ENCODE measurements around the gene MEG3. TPM values are rescaled to one million over a fixed set of nuclear protein-coding genes. Genes with fewer than 3 reads are reported as not detected.

MEG3 gene
- total RNA-seq, 3 donors from 2014 or later (not counting 1 experiment from before 2014, with no cell fraction given), result 1.0 to 6.6 (median 1.9) TPM

DNA sequence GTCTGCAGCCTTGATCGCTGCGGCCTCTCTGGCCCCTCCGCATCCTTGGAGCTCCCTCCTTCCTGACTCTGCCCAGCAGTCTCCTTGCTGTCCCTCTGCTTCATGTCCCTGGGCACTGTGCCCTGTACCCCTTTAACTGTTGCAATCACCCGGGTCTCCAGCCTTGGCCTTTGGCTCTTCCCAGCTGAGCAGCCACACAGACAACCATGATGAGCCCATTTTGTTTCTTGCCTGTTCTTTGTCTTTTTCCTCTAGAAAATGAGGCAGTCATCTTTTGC lies 40.6 kb upstream of the MEG3 start:
- 98% methylated on average over 4 of the region's 4 CpGs for WGBS (ENCODE audit: insufficient coverage)
- no peaks in the 10 kb centered on the region for H3K36me3 Mint-ChIP-seq

DNA sequence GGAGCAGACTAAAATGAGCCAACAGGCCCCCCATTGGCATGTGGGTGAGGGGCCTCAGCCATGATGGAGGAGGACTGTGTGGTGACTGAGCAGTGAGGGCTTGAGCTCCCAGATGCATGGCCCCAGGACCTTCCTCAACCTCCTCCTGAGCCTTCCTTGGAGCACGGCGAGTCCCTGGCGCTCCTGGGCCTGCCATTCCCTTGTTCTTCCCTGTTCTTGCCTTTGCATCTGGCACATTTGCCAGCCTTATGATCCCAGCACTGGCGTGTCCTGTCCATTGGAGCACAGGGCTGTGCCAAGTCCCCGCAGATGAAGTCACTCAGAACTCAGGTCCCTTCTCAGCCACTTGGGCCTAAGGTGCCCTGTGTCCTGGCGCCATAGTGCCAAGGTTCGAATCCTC lies 40.3 kb upstream of the MEG3 start:
- Histone ChIP-seq H3K4me3 (ENCODE audit: low read length) (no peak overlapping the region), H3K9me3 (ENCODE audit: control insufficient read depth, insufficient read depth, low read length) (no peaks in the 10 kb centered on the region), H3K4me1 (ENCODE audit: control insufficient read depth, insufficient read depth, low read length) (no peaks in the 10 kb centered on the region), H3K36me3 (ENCODE audit: control insufficient read depth, insufficient read depth, low read length) (no peaks in the 10 kb centered on the region), H3K27me3 (ENCODE audit: control insufficient read depth, insufficient read depth, low read length) (no peaks in the 10 kb centered on the region), H3K27ac (ENCODE audit: low read length) (no peak overlapping the region)
- 88% methylated on average over 7 of the region's 7 CpGs for WGBS (ENCODE audit: insufficient coverage)
- TF ChIP-seq, protein P1, sequence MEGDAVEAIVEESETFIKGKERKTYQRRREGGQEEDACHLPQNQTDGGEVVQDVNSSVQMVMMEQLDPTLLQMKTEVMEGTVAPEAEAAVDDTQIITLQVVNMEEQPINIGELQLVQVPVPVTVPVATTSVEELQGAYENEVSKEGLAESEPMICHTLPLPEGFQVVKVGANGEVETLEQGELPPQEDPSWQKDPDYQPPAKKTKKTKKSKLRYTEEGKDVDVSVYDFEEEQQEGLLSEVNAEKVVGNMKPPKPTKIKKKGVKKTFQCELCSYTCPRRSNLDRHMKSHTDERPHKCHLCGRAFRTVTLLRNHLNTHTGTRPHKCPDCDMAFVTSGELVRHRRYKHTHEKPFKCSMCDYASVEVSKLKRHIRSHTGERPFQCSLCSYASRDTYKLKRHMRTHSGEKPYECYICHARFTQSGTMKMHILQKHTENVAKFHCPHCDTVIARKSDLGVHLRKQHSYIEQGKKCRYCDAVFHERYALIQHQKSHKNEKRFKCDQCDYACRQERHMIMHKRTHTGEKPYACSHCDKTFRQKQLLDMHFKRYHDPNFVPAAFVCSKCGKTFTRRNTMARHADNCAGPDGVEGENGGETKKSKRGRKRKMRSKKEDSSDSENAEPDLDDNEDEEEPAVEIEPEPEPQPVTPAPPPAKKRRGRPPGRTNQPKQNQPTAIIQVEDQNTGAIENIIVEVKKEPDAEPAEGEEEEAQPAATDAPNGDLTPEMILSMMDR (IDR thresholded peaks at IDR 0.05), result no peak
- intact Hi-C loops (cut with micrococcal nuclease), result no loop called here
- Mint-ChIP-seq H3K4me3 (no peak overlapping the region), H3K4me1 (no peaks in the 10 kb centered on the region), H3K27ac (no peak overlapping the region), H3K36me3 (no peaks in the 10 kb centered on the region), H3K9me3 (no peaks in the 10 kb centered on the region), H3K27me3 (ENCODE audit: low read depth in 2 of 2) (peaks cover 0 to 5% of the 10 kb centered on the region in 2 donors)
- ATAC-seq (no peak), DNase-seq (no peak)

More for the DNA sequence above, 40.6 kb upstream of the MEG3 start:
- H3K9me3 Mint-ChIP-seq, result no peaks in the 10 kb centered on the region
- H3K4me1 Mint-ChIP-seq, result no peaks in the 10 kb centered on the region
- no peaks in the 10 kb centered on the region for H3K4me1 ChIP-seq (ENCODE audit: control insufficient read depth, insufficient read depth, low read length)
- H3K36me3 ChIP-seq (ENCODE audit: control insufficient read depth, insufficient read depth, low read length), result no peaks in the 10 kb centered on the region
- TF ChIP-seq, protein P1 (IDR thresholded peaks at IDR 0.05), result no peak
- no peaks in the 10 kb centered on the region for H3K9me3 ChIP-seq (ENCODE audit: control insufficient read depth, insufficient read depth, low read length)
- no peak overlapping the region for H3K27ac ChIP-seq (ENCODE audit: low read length)
- intact Hi-C loops (cut with micrococcal nuclease), result no loop called here
- H3K27me3 Mint-ChIP-seq (ENCODE audit: low read depth in 2 of 2), result peaks cover 3 to 5% of the 10 kb centered on the region in 2 donors
- no peak overlapping the region for H3K4me3 ChIP-seq (ENCODE audit: low read length)
- DNase-seq, result no peak
- H3K27me3 ChIP-seq (ENCODE audit: control insufficient read depth, insufficient read depth, low read length), result no peaks in the 10 kb centered on the region
- H3K4me3 Mint-ChIP-seq, result no peak overlapping the region
- H3K27ac Mint-ChIP-seq, result no peak overlapping the region
- ATAC-seq, result no peak

DNA sequence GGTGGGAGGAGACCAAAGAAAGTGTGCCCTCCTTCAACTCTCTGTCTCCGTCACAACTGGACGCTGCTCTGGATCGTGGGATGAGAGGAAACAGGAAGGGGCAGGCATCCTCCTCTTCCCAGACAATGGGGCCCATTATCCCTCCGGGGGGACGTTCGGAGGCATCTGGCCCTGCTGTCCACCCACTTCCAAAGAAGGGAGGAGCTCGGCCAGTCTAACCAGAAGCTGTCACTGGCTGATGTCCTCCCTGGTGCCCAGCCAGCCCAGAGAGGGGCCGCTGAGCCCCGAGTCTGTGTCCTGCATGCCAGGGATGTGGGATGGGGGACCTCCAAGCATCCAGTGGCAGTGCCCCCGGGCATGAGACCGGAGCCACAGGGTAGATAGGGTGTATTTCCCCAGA lies 39.8 kb upstream of the MEG3 start:
- no peak overlapping the region for H3K4me3 Mint-ChIP-seq
- no peak overlapping the region for H3K27ac Mint-ChIP-seq
- ATAC-seq, result no peak
- intact Hi-C loops (cut with micrococcal nuclease), result no loop called here
- H3K36me3 Mint-ChIP-seq, result no peaks in the 10 kb centered on the region
- Histone ChIP-seq H3K27ac (ENCODE audit: low read length) (no peak overlapping the region), H3K27me3 (ENCODE audit: control insufficient read depth, insufficient read depth, low read length) (no peaks in the 10 kb centered on the region), H3K36me3 (ENCODE audit: control insufficient read depth, insufficient read depth, low read length) (no peaks in the 10 kb centered on the region), H3K9me3 (ENCODE audit: control insufficient read depth, insufficient read depth, low read length) (no peaks in the 10 kb centered on the region), H3K4me3 (ENCODE audit: low read length) (no peak overlapping the region), H3K4me1 (ENCODE audit: control insufficient read depth, insufficient read depth, low read length) (no peaks in the 10 kb centered on the region)
- H3K9me3 Mint-ChIP-seq, result no peaks in the 10 kb centered on the region
- no peak for DNase-seq
- TF ChIP-seq, protein P1 (IDR thresholded peaks at IDR 0.05), result no peak
- WGBS (ENCODE audit: insufficient coverage), result 91% methylated on average over 11 of the region's 11 CpGs
- H3K4me1 Mint-ChIP-seq, result no peaks in the 10 kb centered on the region
- H3K27me3 Mint-ChIP-seq (ENCODE audit: low read depth in 2 of 2), result peaks cover 0 to 5% of the 10 kb centered on the region in 2 donors

DNA sequence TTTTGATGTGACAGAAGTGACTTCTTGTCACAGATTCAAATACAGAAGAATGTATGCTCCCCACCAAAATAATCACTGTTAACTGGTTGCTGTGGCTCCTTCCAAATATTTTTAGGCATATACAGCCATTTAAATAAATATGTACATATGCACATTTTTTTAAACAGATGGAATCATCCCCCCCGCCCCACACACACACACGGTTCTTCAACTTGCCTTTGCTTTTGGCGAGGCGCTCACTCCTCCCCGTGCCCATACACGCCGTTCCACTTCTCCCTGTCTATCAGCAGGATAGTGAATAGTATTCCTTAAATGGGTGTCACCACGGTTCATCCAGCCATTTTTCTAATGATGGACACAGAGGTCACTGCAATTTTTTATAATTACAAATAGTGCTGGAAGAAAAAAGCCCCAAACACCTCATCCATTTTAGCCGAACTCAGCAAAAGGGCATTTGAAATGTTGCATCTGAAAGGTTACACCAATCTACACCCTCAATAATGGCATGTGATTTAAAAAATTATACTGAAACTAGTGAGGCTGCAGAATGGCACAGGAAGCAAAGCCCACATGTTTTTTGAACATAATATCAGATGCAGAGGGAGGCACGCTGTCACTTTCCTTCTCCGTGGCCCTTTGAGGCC lies 39.2 kb upstream of the MEG3 start:
- ATAC-seq, result no peak
- H3K36me3 Mint-ChIP-seq, result no peaks in the 10 kb centered on the region
- WGBS (ENCODE audit: insufficient coverage), result 82% methylated on average over 10 of the region's 11 CpGs
- Histone ChIP-seq H3K9me3 (ENCODE audit: control insufficient read depth, insufficient read depth, low read length) (no peaks in the 10 kb centered on the region), H3K27ac (ENCODE audit: low read length) (no peak overlapping the region), H3K4me3 (ENCODE audit: low read length) (no peak overlapping the region), H3K27me3 (ENCODE audit: control insufficient read depth, insufficient read depth, low read length) (no peaks in the 10 kb centered on the region), H3K36me3 (ENCODE audit: control insufficient read depth, insufficient read depth, low read length) (no peaks in the 10 kb centered on the region), H3K4me1 (ENCODE audit: control insufficient read depth, insufficient read depth, low read length) (no peaks in the 10 kb centered on the region)
- H3K4me1 Mint-ChIP-seq, result no peaks in the 10 kb centered on the region
- peaks cover 0 to 5% of the 10 kb centered on the region in 2 donors for H3K27me3 Mint-ChIP-seq (ENCODE audit: low read depth in 2 of 2)
- TF ChIP-seq, protein P1 (IDR thresholded peaks at IDR 0.05), result no peak
- H3K27ac Mint-ChIP-seq, result no peak overlapping the region
- no peak for DNase-seq
- no peak overlapping the region for H3K4me3 Mint-ChIP-seq
- intact Hi-C loops (cut with micrococcal nuclease), result no loop called here
- no peaks in the 10 kb centered on the region for H3K9me3 Mint-ChIP-seq

All from natural killer cell (primary cell).